Activated CD4-positive, alpha-beta T cell treated with anti-CD3 and anti-CD28 coated beads, Interleukin-2, amount 50 U/mL, for 24 hours (primary cell): ENCODE measurements around the gene TGFBR1.

Experiments used
- DNase-seq, 2 donors: peaks; one replicate each; pipeline ENCODE4 v3.0.0-alpha.2; 2020; ENCODE audit warnings: low read depth in 1 of 2, low spot score in 1 of 2

Gene TGFBR1

DNA sequence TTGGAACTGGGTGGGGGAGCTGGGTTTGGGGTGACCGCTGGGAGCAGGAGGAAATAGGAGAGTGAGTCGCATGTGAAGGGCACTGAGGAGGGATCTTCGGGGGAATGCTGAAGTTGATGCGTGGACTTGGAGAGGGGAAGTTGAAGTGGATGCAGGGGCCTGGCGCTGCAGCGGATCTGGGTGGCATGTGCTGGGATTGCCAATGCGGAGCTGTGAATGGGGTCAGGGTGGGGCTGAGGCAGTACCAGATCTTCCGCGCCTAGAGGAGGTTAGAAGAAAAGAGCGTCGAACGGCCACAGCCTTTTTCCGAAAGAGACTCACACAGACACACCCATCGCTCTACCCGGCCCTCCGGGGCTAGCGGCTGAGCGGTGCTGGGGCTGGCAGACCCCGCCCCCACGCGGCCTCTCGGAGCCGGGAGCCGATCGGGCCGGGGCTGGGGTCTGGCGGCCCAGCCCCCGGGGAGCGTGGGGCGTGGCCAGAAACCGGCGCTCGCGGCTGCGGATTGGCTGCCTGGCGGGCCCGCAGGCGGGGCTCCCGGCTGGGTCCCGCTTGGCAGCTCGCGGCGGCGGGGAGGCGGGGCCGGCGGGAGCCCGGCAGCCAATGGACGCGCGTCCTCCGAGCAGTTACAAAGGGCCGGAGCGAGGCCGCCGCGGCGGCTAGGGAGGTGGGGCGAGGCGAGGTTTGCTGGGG, at the start of gene TGFBR1:
TGFBR1 (plus strand) TSS at position 655 of the 693 bp plus-strand sequence. CDS start 93 bp downstream, outside the sequence.
- peak; percentile 82 to 83 for DNase-seq

DNA sequence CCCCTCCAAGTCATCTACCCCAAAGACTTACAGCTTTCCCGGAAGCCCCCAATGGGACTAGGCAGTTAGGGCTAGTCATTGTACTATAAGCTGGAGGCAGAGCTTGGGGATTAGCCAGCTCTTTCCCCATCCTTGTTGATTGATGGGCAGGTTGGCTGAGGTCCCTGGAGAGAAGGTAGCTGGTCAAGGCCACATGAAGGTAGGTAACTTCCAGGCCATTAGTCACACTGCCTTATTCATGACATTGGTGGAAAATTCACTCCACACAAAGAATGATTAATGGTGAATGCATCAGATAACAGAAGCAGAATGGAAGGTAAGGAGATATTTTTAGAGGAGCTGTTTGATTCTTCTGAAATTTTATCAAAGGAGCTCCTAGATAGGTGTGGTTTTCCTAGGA, 49.5 kb upstream of the TGFBR1 start:
- no peak for DNase-seq

DNA sequence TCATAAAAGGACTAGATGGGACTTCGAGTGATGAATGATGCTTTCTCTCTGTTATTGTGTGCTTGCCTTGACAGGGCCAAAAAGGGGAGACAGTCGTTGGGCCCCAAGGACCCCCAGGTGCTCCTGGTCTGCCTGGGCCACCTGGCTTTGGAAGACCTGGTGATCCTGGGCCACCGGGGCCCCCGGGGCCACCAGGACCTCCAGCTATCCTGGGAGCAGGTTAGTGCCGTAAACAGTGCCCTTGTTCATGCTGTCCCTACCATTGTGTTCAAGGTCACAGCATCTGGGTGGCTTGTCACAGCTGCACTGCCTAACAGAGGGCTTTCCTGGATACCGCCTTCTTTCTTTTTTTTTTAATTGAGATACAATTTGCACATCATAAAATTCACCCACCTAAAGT, 48.7 kb upstream of the TGFBR1 start:
- DNase-seq = no peak

DNA sequence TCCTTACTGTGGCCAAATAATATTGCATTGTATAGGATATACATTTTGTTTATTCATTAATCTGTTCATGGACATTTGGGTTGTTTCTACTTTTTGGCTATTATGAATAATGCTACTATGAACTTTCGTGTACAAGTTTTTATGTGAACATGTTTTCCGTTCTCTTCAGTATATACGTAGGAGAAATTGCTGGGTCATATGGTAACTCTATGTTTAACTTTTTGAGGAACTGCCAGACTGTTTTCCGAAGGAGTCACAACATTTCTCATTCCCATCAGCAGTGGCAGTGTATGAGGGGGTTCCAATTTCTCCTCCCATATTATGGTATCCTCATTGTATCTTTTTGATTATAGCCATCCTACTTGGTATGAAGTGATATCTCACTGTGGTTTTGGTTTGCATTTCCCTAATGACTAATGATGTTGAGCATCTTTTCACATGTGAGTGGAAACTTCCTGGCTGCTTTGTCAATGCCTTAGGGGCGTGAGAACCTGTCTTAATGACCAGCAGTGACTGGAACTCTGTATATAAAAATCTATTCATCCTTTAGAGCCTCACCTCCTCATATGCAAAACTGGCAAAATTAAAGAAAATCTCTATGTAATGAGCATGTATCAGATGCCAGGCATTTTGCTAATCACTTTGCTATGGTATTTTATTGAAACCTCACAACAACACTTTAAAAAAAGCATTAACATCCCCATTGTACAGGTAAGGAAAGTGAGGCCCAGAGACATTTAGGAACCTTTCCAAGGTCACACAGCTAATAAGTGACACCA, 47.8 kb upstream of the TGFBR1 start:
- DNase-seq = peak in 1 of 2 donors; percentile 52

DNA sequence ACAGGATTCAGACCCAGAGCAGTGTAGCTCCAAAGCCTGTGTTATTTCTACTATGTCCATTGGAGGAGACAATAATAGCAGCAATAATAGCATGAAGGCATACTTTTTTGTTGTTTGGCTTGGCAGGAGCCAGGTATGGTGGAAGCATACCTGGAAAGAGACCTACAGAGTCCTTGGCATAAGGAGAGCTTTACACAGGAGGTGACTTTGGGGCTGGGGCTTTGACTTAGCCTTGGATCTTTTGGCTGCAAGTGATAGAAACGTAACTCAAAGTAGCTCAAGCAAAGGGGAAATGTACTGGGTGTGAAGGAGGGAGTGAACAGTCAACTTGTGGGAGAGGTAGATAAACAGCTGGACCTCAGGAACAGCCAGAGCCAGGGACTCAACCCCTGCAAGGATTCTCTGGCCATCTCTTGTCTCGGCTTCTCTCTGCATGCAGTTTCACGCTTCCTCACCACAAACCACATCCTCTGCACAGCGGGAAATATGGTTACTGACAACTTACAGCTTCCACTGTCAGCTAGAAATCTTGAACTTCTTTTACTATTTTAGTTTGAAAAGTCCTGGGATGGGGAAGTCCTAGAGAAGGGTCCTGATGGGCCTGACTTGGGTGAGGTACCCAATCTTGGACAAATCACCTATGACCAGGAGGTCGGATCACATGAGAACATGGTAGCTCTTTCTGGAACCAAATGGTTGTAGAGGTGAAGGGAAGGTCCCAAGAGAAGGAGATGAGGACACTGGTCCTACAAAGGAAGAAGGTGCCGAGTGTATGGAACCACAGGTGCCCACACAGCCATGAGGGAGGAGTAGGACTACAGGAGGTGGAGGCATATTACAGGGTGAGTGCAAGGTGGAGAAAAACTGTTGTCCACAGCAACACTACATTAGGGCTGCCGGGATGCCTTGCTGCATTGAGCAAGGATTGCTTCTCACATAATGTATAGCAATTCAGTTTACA, 47.0 kb upstream of the TGFBR1 start:
- DNase-seq = peak in 1 of 2 donors; percentile 65

DNA sequence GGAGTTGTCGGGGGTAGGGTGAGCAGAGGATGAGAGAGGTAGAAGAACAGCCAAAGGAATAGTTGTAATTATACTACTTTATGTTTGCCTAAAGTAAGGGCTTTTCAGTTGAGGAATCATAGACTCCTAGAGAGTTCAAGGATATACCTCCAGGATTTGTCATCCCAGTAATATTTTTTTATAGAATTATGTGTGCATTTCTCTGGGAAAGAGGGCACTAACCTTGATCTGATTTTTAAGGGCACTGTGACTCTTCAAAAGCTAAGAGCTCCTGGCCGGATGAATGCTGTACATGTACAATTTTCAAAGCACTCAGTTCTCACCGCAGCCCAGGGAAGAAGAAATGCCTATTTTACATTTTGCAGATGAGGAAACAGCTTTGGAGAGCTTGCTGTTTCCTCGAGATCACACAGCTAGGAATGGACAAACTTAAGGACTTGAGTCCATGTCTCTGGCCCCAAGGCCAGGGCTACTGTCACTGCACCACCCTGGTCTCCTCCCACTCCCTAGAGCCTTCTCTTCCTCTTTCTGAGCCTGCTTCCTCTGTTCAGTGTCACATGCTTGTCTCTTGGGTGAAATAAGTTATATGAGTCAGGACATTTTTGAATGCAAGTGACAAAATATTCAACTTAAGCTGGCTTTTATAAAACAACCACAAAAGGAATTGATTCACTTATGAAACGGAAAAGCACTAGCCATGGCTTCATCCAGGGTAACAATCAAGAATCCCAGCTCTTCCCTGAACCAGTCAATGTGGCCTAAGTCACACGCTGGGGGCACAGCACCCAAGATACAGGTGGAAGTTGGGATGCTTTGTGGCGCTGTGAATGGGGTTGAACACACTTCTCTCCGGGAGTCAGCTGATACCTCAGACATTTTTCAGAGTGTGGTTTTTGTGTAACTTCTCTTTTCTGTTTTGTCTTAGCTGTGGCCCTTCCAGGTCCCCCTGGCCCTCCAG, 45.7 kb upstream of the TGFBR1 start:
- DNase-seq = no peak

DNA sequence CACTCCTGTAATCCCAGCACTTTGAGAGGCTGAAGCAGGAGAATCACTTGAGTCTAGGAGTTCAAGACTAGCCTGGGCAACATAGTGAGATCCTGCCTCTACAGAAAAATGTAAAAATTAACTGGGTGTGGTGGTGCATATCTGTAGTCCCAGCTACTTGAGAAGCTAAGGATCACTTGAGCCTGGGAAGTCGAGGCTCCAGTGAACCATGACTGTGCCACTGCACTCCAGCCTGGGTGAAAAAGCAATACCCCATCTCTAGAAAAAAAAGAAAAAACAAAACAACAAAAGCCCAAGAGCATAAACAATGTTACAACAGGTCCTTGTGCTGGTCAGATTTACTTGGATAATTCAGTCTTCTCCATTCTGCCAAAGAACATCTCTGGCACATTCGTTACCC, 44.3 kb upstream of the TGFBR1 start:
- no peak for DNase-seq

DNA sequence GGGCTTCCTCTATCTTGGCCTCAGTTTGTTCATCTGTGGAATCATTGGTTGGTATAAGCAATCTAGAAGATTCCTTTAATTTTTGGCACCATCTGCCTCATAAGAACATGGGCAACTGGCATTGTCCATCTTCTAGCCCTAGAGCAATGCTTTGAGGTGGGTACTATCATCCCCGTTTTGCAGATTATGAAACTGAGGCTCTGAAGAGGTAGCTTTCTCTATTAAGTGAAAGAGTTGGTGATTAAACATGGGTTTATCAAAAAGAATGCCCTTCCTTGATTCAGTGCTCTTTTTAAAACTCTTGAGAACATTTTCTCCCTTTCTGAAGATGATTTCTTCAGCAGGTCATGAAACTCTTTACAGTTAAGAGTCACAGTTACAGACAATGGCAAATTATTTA, 42.4 kb upstream of the TGFBR1 start:
- DNase-seq = no peak

DNA sequence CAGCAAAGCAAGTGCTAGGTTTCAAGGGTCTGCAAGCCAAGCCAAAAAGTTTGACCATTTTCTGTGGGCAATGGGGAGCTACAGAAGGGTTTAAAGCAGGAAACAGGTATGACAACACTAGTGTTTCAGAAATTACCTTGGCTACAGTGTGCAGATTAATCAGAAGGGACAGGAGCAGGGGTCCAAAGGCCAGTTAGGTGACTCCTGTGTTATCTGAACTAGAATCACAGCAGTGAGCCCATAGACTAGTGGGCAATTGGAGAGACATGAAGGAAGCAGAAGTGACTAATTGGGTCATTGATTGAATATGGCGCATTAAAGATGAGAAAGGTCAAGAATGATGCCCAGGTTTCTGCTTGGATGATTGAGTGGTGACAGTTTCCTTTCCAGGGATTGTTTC, 41.4 kb upstream of the TGFBR1 start:
- no peak for DNase-seq

DNA sequence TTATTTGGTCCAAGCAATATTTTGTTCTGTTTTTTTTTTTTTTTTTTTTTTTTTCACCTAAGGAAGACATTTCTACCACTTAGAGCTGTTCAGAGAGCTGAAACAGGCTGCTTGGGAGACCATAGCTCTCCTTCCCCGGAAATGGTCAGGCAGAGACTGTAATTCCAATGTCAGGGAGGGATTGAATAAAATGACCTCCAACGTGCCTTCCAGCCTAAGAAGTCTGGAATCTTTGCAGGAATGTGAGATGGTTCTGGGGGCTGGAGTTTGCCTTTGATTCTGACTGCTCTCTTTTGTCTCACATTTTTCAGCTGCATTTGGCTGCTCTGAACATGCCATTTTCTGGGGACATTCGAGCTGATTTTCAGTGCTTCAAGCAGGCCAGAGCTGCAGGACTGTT, 38.3 kb upstream of the TGFBR1 start:
- no peak for DNase-seq

DNA sequence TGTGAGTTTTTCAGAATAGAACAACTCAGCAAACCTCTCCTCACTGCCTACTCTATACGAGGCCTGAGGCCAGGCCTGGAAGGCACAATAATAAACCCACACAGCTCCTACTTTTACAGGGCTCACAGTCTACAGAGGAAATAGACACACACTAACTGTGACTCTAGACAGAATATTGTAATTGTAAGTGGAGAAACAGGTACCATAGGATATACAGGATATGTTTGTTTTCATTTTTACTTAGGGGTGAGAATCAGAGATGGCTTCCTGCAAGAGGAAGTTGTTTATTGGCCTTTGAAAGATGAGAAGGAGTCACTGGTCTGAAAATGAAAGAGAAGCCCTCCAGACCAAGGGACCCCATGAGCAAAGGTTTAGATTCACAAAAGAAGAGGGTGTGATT, 35.8 kb upstream of the TGFBR1 start:
- DNase-seq = no peak

DNA sequence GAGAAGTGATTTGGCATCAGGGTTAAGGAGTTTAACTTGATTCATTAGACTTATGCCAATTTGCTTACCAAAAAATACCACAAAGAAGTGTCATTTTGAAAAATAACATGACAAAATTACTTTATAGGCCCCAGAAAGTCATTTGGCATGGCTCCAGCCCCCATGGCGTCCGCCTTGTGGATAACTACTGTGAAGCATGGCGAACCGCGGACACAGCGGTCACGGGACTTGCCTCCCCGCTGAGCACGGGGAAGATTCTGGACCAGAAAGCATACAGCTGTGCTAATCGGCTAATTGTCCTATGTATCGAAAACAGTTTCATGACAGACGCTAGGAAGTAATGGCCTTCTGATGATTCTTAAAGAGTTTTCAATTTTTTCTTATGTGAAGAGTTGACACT, 35.4 kb upstream of the TGFBR1 start:
- no peak for DNase-seq

DNA sequence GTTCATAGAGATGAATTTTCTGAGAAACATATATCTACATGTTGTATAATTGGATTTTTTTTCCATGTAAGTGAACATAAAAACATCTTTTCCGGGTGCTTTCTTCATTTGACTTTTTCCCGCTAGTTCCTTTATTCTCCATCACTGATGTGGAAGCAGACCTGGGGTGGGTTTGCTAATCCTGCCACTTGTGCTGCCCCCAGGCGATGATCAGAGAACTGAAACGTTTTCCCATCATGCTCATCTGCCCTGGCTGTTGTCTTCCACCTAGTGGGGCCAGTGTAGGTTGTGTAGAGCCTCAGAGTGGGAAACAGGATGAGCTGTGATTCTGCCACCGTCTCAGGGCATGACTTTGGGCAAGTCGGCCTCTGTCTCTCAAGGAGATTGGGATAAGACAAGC, 34.2 kb upstream of the TGFBR1 start:
- DNase-seq = no peak

DNA sequence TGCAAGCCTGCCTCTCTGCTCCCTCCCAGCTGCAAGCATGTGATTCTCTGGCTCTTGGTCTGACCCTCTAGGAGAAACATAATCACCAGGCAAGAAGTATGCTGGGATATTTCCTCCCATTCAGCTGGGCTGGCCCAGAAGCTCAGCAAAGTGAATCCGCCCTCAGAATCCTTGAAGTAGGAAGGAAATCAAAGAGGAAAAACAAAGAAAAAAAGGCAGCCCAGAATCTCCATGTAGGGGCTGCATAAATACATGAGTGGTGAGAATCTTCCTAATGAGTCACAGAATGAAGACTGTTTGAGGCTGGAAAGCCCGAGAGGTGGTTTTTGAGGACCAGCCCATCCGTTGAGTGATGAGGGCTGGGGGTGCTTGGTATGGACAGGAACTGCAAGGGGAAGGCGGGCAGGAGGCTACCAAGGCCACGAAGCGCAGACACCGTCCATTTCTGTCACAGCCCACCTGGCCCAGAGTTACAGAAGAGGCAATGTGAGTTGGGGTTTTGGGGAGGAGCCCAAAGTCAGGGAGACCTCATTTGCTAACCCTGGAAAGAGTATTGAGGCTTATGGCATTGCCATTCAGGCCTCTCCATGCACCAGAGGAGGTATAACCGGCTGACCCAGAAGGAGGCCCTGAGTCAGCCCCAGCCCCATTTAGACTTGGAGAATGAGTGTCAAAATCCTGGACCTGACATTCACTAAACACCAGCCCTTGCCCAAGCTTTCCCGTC, 33.4 kb upstream of the TGFBR1 start:
- no peak for DNase-seq

DNA sequence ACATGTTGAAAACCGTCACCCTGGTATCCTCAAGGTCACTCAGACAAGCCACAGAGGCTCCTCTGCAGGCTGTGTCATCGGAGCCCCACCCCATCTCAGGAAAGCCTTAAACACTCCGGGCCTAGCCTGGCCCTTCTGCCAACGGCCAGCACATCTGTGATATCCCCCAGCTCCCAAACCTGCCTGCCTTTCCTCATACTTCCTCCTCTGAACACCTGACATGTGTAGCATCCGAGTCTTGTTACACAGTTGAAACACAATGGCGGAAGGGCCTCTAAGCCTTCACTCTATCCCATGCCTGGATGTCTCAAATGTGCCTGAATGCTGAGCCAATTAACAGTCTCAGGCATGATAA, 32.9 kb upstream of the TGFBR1 start:
- DNase-seq = no peak

DNA sequence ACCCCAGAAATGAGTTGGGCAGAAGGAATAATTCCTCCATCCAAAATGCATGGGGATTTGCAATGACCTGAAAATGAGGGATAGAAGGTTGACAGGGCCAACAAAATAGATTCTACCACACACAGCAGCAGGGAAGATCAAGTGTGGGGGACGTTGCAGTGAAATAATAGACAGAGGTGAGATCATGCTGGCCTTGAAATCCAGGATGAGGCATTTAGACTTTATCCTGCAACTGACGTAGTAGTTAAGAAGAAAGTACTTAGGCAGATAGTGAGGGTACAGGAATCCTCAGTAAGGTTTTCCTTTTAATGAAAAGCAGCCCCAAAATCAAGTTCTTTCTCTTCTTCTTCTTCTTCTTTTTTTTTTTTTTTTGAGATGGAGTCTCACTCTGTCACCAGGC, 31.6 kb upstream of the TGFBR1 start:
- DNase-seq = no peak

DNA sequence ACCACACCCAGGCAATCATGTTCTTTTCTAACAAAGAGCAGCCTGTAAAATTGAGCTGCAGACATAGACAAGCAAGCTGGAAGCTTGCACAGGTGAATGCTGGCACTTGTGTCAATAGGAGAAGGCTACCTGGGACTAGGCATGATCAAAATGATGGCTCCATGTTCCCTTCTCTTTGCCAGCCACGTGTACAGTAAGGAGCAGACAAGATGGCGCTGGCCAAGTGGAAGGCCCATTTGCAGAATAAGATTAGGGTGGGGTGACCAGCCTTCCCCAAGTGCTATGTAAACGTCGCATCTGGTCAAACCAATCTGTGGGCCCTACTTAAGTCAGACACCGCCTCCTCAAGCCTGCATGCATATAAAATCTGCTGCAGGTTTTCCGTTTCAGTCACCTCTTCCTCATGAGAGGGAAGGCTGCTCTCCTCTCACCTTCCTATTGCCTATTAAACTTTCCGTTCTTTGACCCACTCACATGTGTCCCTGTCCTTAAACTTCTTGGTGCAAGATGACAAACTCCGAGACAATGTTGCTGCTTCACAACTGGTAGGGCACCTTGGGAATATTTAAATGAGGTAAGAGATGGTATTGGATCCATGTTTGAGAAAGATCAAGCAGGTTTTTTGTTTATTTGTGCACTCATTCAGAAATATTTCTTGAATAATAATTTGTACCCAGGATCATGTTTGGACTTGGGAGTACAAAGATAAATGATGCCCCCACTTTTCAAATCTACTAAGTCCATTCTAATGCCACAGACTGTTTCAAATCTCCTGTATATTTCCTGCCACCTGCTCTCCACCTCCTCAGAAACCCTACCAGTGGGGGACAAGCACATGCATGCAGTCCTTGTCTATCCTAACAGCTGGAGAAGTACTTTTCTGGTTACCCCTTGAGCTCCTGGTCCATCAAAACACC, 30.7 kb upstream of the TGFBR1 start:
- DNase-seq = no peak

DNA sequence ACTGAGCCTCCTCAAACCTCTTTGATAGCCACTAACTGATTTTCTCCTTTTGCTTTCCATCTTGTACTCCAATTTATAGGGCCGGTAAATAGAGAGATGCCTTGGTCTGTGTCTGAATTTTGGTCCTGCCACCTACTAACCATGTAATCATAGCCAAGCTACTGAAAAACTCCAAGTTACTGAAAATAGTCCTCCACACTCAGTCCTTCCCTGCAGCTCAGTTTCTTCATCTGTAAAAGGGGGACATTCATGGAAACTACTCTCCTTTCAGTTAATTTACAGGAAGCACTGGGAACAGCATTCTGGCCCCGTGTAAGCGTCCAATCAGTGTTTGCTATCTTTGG, 30.0 kb upstream of the TGFBR1 start:
- no peak for DNase-seq
